ENCODE data around the gene LPGAT1. TPM values are rescaled to one million over a fixed set of nuclear protein-coding genes. Genes with fewer than 3 reads are reported as not detected.
"Not testable (repeated sequence)": the region's sequence is repeated elsewhere in the genome, so short reads cannot be mapped to it uniquely, and the experiment has no call there.

LPGAT1 gene
- total RNA-seq, 4 donors from 2014 or later = 10.8 to 32.0 (median 24.8) TPM

GRCh38 chr1:211729238-211729637 lies 101.3 kb downstream of the LPGAT1 start:
- no peaks in the 10 kb centered on the region for H3K9me3 ChIP-seq
- H3K27ac ChIP-seq = no peak overlapping the region
- intact Hi-C loops (cut with DNase I) = no loop called here
- peaks cover 0 to 2% (median 0%) of the 10 kb centered on the region in 3 donors for H3K4me1 ChIP-seq
- 88 to 93% methylated on average over 7 of the region's 7 CpGs for WGBS, 2 donors
- no peak for DNase-seq
- H3K4me3 ChIP-seq = no peak overlapping the region
- no peaks in the 10 kb centered on the region for H3K36me3 ChIP-seq
- no peak for TF ChIP-seq POLR2A (IDR thresholded peaks at IDR 0.05)
- TF ChIP-seq CTCF (IDR thresholded peaks at IDR 0.05) = no peak
- H3K27me3 ChIP-seq = no peaks in the 10 kb centered on the region

- Histone ChIP-seq H3K9me3 (no peaks in the 10 kb centered on the region), H3K4me1 (no peaks in the 10 kb centered on the region), H3K4me3 (no peak overlapping the region), H3K36me3 (no peaks in the 10 kb centered on the region), H3K27me3 (no peaks in the 10 kb centered on the region), H3K27ac (no peak overlapping the region)
- 34 to 68% methylated on average over 3 to 4 of the region's 4 CpGs for WGBS, 2 donors
- DNase-seq = no peak
- TF ChIP-seq POLR2A (IDR thresholded peaks at IDR 0.05) (no peak), CTCF (IDR thresholded peaks at IDR 0.05) (no peak)
- intact Hi-C loops (cut with DNase I) = no loop called here
Observed at GRCh38 chr1:211726467-211726995, 104.0 kb downstream of the LPGAT1 start.

- intact Hi-C loops (cut with DNase I) = no loop called here
- no peaks in the 10 kb centered on the region for H3K36me3 ChIP-seq
- no peak for TF ChIP-seq POLR2A (IDR thresholded peaks at IDR 0.05)
- no peak for TF ChIP-seq CTCF (IDR thresholded peaks at IDR 0.05)
- H3K4me1 ChIP-seq = no peaks in the 10 kb centered on the region
- no peaks in the 10 kb centered on the region for H3K9me3 ChIP-seq
- H3K27me3 ChIP-seq = peaks cover 0 to 4% (median 0%) of the 10 kb centered on the region in 4 donors
- DNase-seq = no peak
- H3K27ac ChIP-seq = no peak overlapping the region
- 75 to 83% methylated on average over 7 to 9 of the region's 11 CpGs for WGBS, 2 donors
- no peak overlapping the region for H3K4me3 ChIP-seq
Observed at GRCh38 chr1:211724687-211725196, 105.8 kb downstream of the LPGAT1 start.

- DNase-seq = no peak
- H3K36me3 ChIP-seq = no peaks in the 10 kb centered on the region
- no peak for TF ChIP-seq POLR2A (IDR thresholded peaks at IDR 0.05)
- 76 to 87% methylated on average over 5 of the region's 5 CpGs for WGBS, 2 donors
- intact Hi-C loops (cut with DNase I) = no loop called here
- no peaks in the 10 kb centered on the region for H3K4me1 ChIP-seq
- H3K4me3 ChIP-seq = no peak overlapping the region
- peaks cover 0 to 4% (median 0%) of the 10 kb centered on the region in 4 donors for H3K27me3 ChIP-seq
- no peak overlapping the region for H3K27ac ChIP-seq
- no peaks in the 10 kb centered on the region for H3K9me3 ChIP-seq
Observed at GRCh38 chr1:211723273-211723672, 107.3 kb downstream of the LPGAT1 start.

- Histone ChIP-seq H3K27me3 (peaks cover 0 to 4% (median 0%) of the 10 kb centered on the region in 4 donors), H3K4me3 (no peak overlapping the region), H3K4me1 (no peaks in the 10 kb centered on the region), H3K9me3 (no peaks in the 10 kb centered on the region), H3K36me3 (no peaks in the 10 kb centered on the region), H3K27ac (no peak overlapping the region)
- 88 to 92% methylated on average over 5 to 6 of the region's 6 CpGs for WGBS, 2 donors
- no peak for DNase-seq
- no peak for TF ChIP-seq CTCF (IDR thresholded peaks at IDR 0.05)
- TF ChIP-seq POLR2A (IDR thresholded peaks at IDR 0.05) = no peak
- intact Hi-C loops (cut with DNase I) = no loop called here
Observed at GRCh38 chr1:211722277-211723175, 108.0 kb downstream of the LPGAT1 start.

- intact Hi-C loops (cut with DNase I); DNase-seq: not testable (repeated sequence)
Observed at GRCh38 chr1:211716555-211716954, 114.0 kb downstream of the LPGAT1 start.

More at GRCh38 chr1:211716555-211716954, 114.0 kb downstream of the LPGAT1 start:
- H3K4me3 ChIP-seq, H3K27ac ChIP-seq, H3K27me3 ChIP-seq, H3K4me1 ChIP-seq, H3K9me3 ChIP-seq, H3K36me3 ChIP-seq: not testable (repeated sequence)
- 83 to 87% methylated on average over 4 of the region's 4 CpGs for WGBS, 2 donors
